BE2C (cell line): Measurements from ENCODE around the gene P2RY10.
"Not testable (repeated sequence)": the region's sequence is repeated elsewhere in the genome, so short reads cannot be mapped to it uniquely, and the experiment has no call there.

Source experiments
- DNase-seq: peaks from one replicate; pipeline ENCODE4 v3.0.0-alpha.2; 2020
- H3K27me3 ChIP-seq: fragments of 250-450 bp; sonication (Bioruptor Pico); 2 replicates; pipeline ENCODE4 v1.5.1; 2020; ENCODE audit warnings: mild to moderate bottlenecking
- H3K36me3 ChIP-seq: fragments of 250-450 bp; sonication (Bioruptor Pico); 2 replicates; pipeline ENCODE4 v1.5.1; 2020; ENCODE audit warnings: mild to moderate bottlenecking
- H3K4me1 ChIP-seq: fragments of 250-450 bp; sonication (Bioruptor Pico); 2 replicates; pipeline ENCODE4 v1.5.1; 2020
- H3K4me3 ChIP-seq: 2 replicates; pipeline ENCODE4 v1.5.1; 2011; ENCODE audit warnings: low read depth, low read length
- H3K9me3 ChIP-seq: fragments of 250-450 bp; sonication (Bioruptor Pico); 2 replicates; pipeline ENCODE4 v1.5.1; 2020
- CTCF ChIP-seq: IDR thresholded peaks from 2 replicates; pipeline ENCODE4 v1.5.1; 2012; ENCODE audit warnings: mild to moderate bottlenecking, low read depth, low read length

P2RY10 gene

DNA sequence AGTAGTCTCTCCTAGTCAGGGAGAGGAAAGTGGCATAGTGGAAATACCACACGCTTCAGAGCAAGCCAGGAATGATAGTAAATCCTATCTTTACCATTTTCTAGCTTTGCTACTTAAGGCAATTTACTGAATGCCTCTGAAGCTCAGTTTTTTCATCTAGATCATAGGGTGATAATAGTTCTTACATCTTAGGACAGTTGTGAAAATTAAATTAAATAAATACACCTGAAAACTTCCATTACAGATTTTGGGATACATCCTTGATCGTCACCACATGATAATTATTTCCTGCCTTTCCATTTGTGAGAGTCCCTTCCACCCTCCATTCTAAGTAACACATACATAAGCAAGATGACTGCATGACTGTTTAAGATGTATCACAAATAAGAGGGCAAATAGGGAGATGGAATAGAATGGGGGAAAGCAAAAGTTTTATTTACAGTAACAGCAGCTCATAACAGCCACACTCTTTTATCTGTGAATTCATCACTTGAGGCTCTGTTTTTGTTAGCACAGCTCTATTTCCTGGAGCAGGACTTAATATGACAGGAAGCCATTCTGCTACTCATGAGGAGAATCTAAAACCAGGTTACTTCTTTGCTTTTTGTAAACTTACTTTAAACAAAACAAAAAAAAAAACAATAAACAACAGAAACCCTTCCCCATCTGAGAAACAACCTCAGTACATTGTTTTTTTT lies 13.4 kb downstream of the P2RY10 start:
- Histone ChIP-seq H3K36me3 (no peaks in the 10 kb centered on the region), H3K4me1 (no peaks in the 10 kb centered on the region), H3K27me3 (no peaks in the 10 kb centered on the region), H3K9me3 (no peaks in the 10 kb centered on the region), H3K4me3 (no peak overlapping the region)
- DNase-seq, result no peak
- no peak for TF ChIP-seq CTCF

GRCh38 chrX:78960888-78961287 lies 15.7 kb downstream of the P2RY10 start:
- no peaks in the 10 kb centered on the region for H3K27me3 ChIP-seq
- H3K4me3 ChIP-seq, result no peak overlapping the region
- DNase-seq, result no peak
- no peak for TF ChIP-seq CTCF
- H3K4me1 ChIP-seq, result no peaks in the 10 kb centered on the region
- H3K36me3 ChIP-seq, result no peaks in the 10 kb centered on the region
- no peaks in the 10 kb centered on the region for H3K9me3 ChIP-seq

DNA sequence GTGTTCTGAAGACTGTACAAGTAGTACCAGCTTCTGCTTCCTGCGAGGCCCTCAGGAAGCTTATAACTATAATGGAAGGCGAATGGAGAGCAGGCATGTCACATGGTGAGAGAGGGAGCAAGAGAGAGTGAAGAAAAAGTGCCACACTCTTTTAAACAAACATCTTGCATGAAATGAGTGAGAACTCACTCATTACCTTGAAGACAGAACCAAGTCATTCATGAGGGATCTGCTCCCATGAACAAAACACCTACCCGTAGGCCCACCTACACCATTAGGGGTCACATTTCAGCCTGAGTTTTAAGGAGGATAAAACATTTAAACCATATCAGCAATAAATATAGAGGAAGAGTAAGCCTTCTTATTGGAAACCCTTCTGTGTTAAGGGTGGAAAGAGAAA lies 19.4 kb downstream of the P2RY10 start:
- no peaks in the 10 kb centered on the region for H3K9me3 ChIP-seq
- no peak for TF ChIP-seq CTCF
- no peak overlapping the region for H3K4me3 ChIP-seq
- H3K4me1 ChIP-seq, result no peaks in the 10 kb centered on the region
- no peaks in the 10 kb centered on the region for H3K27me3 ChIP-seq
- DNase-seq, result no peak
- no peaks in the 10 kb centered on the region for H3K36me3 ChIP-seq

GRCh38 chrX:78979789-78980464 lies 34.7 kb downstream of the P2RY10 start:
- no peak for TF ChIP-seq CTCF

DNA sequence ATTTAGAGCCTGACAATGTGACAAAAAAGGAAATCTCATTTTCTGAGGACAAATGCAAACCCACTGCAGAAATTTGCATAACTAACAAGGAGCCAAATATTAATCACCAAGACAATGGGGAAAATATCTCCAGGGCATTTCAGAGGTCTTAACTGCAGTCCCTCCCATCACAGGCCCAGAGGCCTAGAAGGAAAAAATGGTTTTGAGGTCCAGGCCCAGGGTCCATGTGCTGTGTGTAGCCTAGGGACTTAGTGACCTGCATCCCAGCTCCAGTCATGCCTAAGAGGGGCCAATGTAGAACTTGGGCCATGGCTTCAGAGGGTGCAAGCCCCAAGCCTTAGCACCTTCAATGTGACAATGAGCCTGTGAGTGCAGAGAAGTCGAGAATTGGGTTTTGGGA lies 44.2 kb downstream of the P2RY10 start:
- Histone ChIP-seq H3K36me3 (no peaks in the 10 kb centered on the region), H3K4me1 (no peaks in the 10 kb centered on the region), H3K4me3 (no peak overlapping the region), H3K27me3 (no peaks in the 10 kb centered on the region), H3K9me3 (no peaks in the 10 kb centered on the region)
- DNase-seq, result no peak
- no peak for TF ChIP-seq CTCF

More at GRCh38 chrX:78979789-78980464, 34.7 kb downstream of the P2RY10 start:
- Histone ChIP-seq H3K9me3 (no peaks in the 10 kb centered on the region), H3K36me3 (no peaks in the 10 kb centered on the region), H3K4me1 (no peaks in the 10 kb centered on the region), H3K27me3 (no peaks in the 10 kb centered on the region), H3K4me3 (no peak overlapping the region)
- no peak for DNase-seq

DNA sequence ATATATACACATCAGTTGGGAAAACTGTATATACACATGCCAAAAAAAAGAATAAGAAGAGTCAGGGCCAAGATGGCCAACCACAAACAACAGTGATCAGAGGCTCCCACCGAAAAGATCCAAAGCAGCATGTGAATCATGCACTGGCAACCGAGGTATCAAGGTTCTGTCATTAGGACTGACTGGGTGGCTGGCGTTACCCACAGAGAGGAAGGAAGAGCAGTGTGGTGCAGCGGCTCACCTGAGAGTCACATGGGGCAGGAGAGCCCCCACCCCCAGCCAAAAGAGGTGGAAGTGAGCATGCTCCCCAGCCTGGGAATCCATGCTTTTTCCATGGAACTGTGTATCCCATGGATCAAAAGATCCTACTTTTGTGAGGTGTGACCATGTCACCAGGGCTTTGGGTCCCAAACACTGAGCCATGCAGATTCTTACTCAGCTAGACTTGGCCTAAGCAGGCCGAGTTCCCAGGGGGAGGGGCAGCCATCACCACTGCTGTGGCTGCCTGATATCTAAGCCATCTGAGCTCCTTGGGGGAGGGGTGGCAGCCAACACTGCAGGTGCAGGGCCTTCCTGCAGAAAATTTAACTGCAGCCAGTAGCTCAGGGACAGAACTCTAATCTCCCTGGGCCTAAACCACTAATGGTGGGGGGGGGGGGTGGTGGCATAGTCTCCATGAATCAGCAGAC lies 52.8 kb downstream of the P2RY10 start:
- Histone ChIP-seq H3K9me3 (no peaks in the 10 kb centered on the region), H3K4me1 (no peaks in the 10 kb centered on the region), H3K36me3 (no peaks in the 10 kb centered on the region), H3K27me3 (no peaks in the 10 kb centered on the region), H3K4me3 (no peak overlapping the region)
- DNase-seq, result no peak
- TF ChIP-seq CTCF, result no peak

DNA sequence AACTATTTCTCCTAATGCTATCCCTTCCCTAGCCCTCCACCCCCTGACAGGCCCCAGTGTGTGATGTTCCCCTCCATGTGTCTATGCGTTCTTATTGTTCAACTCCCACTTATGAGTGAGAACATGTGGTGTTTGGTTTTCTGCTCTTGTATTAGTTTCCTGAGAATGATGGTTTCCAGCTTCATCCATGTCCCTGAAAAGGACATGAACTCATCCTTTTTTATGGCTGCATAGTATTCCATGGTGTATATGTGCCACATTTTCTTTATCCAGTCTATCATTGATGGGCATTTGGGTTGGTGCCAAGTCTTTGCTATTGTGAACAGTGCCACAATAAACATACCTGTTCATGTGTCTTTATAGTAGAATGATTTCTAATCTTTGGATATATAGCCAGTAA lies 62.3 kb downstream of the P2RY10 start:
- H3K36me3 ChIP-seq, DNase-seq, H3K4me1 ChIP-seq, H3K4me3 ChIP-seq, H3K27me3 ChIP-seq, H3K9me3 ChIP-seq: not testable (repeated sequence)
